Measurements from ENCODE around the gene ETV1. TPM values are rescaled to one million over a fixed set of nuclear protein-coding genes. Genes with fewer than 3 reads are reported as not detected.
A peak's percentile ranks its signal among the peaks of the same experiment; 100 is the strongest.

The ETV1 gene
- total RNA-seq, 1 donor from 2014 or later, result 27.3 TPM

GRCh38 chr7:13981070-13981469, 8.4 kb downstream of the ETV1 start:
- peaks cover 28% of the 10 kb centered on the region for H3K4me1 Mint-ChIP-seq (ENCODE audit: low read depth)
- DNase-seq (ENCODE audit: low spot score, unreplicated experiment), result no peak
- H3K4me3 Mint-ChIP-seq (ENCODE audit: low read depth), result no peak overlapping the region
- H3K27ac Mint-ChIP-seq, result peak overlapping the region; percentile 77
- H3K36me3 Mint-ChIP-seq (ENCODE audit: insufficient read depth), result peaks cover 3% of the 10 kb centered on the region
- no peak for TF ChIP-seq CTCF (IDR thresholded peaks at IDR 0.05; ENCODE audit: unreplicated experiment)
- no peaks in the 10 kb centered on the region for H3K27me3 Mint-ChIP-seq
- H3K9me3 Mint-ChIP-seq (ENCODE audit: low read depth), result no peaks in the 10 kb centered on the region

- peaks cover 23% of the 10 kb centered on the region for H3K4me1 Mint-ChIP-seq (ENCODE audit: low read depth)
- TF ChIP-seq CTCF (IDR thresholded peaks at IDR 0.05; ENCODE audit: unreplicated experiment), result no peak
- no peak for DNase-seq (ENCODE audit: low spot score, unreplicated experiment)
- H3K9me3 Mint-ChIP-seq (ENCODE audit: low read depth), result no peaks in the 10 kb centered on the region
- H3K27me3 Mint-ChIP-seq, result no peaks in the 10 kb centered on the region
- peak overlapping the region; percentile 7 for H3K27ac Mint-ChIP-seq
- peaks cover 6% of the 10 kb centered on the region for H3K36me3 Mint-ChIP-seq (ENCODE audit: insufficient read depth)
- no peak overlapping the region for H3K4me3 Mint-ChIP-seq (ENCODE audit: low read depth)
These were observed 9.0 kb downstream of the ETV1 start for GRCh38 chr7:13980474-13980873.

GRCh38 chr7:13979671-13980435, 9.6 kb downstream of the ETV1 start:
- no peak for TF ChIP-seq CTCF (IDR thresholded peaks at IDR 0.05; ENCODE audit: unreplicated experiment)
- DNase-seq (ENCODE audit: low spot score, unreplicated experiment), result no peak
- Mint-ChIP-seq H3K36me3 (ENCODE audit: insufficient read depth) (peaks cover 7% of the 10 kb centered on the region), H3K9me3 (ENCODE audit: low read depth) (no peaks in the 10 kb centered on the region), H3K4me1 (ENCODE audit: low read depth) (peaks cover 18% of the 10 kb centered on the region), H3K27ac (no peak overlapping the region), H3K4me3 (ENCODE audit: low read depth) (no peak overlapping the region), H3K27me3 (no peaks in the 10 kb centered on the region)

GRCh38 chr7:13976594-13976993, 12.9 kb downstream of the ETV1 start:
- DNase-seq (ENCODE audit: low spot score, unreplicated experiment), result no peak
- no peaks in the 10 kb centered on the region for H3K27me3 Mint-ChIP-seq
- no peak overlapping the region for H3K27ac Mint-ChIP-seq
- peaks cover 15% of the 10 kb centered on the region for H3K4me1 Mint-ChIP-seq (ENCODE audit: low read depth)
- peaks cover 15% of the 10 kb centered on the region for H3K36me3 Mint-ChIP-seq (ENCODE audit: insufficient read depth)
- TF ChIP-seq CTCF (IDR thresholded peaks at IDR 0.05; ENCODE audit: unreplicated experiment), result no peak
- H3K4me3 Mint-ChIP-seq (ENCODE audit: low read depth), result no peak overlapping the region
- H3K9me3 Mint-ChIP-seq (ENCODE audit: low read depth), result no peaks in the 10 kb centered on the region

GRCh38 chr7:13965077-13965476, 24.4 kb downstream of the ETV1 start:
- Mint-ChIP-seq H3K9me3 (ENCODE audit: low read depth) (no peaks in the 10 kb centered on the region), H3K4me3 (ENCODE audit: low read depth) (no peak overlapping the region), H3K27ac (no peak overlapping the region), H3K36me3 (ENCODE audit: insufficient read depth) (peaks cover 2% of the 10 kb centered on the region), H3K27me3 (no peaks in the 10 kb centered on the region), H3K4me1 (ENCODE audit: low read depth) (peaks cover 7% of the 10 kb centered on the region)
- TF ChIP-seq CTCF (IDR thresholded peaks at IDR 0.05; ENCODE audit: unreplicated experiment), result no peak
- DNase-seq (ENCODE audit: low spot score, unreplicated experiment), result no peak
